Right hindlimb (tissue), 1 donor: ENCODE results near the gene MAK.
"Not testable (repeated sequence)": the region's sequence is repeated elsewhere in the genome, so short reads cannot be mapped to it uniquely, and the experiment has no call there.

ENCODE experiments used
- DNase-seq: peaks from one replicate; pipeline ENCODE4 v3.0.0-alpha.2; 2018

MAK gene

DNA sequence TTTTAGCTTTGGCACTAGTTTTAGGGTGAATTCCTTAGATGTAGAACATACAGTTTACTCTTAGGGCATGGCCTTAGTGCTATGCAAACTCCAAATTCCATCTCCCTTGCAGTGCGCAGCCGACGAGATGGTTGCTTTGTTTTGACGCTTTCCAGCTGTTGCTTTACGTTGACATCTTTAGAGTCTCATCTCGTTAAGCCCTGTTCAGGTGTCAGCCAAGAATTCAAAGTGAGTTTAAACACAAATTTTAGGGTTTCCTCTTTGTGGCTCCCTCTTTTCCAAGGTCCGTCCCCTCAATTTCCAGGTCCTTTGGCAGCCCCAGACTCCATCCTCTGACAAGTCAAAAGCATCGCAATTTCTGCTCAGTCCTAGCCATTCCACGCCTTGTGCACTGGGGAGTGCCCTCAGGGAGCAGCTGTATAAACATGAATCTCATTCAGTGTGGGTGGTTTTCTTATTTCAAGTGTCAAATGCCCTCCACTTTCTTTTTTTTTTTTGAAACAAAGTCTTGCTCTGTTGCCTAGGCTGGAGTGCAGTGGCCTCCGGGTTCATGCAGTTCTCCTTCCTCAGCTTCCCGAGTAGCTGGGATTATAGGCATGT lies 14.1 kb upstream of the MAK start:
- DNase-seq: no peak

DNA sequence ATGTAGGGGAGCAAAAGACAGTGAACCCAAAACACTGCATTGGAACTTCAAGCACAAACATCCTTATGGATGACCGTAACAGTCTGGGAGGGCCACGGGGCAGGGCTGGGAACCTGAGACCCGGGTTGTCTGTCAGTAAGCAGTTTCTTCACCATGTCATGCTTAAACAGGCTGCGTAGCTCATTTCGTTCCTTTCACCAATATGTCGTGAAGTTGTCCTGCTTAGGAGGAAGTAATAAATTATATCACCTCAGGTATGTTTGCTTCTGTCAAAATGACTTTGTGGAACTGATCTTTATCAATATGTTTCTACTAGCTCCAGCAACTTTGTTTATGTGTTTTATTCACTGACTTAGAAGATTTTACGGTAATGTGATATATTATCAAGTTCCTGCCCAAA lies 12.4 kb upstream of the MAK start:
- no peak for DNase-seq

DNA sequence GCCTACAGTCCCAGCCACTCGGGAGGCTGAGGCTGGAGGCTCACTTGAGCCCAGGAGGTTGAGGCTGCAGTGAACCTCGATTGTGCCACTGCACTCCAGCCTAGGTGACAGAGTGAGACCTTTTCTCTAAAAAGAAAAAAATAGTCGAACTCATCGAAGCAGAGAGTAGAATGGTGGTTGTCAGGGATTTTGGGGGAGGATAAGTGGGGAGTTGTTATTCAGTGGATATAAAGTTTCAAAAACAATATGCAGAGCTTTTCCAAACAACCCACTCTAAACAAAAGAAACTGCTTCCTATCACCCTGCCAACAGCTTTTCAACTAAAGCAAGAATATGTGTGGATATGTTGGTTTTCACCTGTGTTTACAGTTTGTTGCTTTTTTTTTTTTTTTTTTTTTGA lies 11.6 kb upstream of the MAK start:
- no peak for DNase-seq

DNA sequence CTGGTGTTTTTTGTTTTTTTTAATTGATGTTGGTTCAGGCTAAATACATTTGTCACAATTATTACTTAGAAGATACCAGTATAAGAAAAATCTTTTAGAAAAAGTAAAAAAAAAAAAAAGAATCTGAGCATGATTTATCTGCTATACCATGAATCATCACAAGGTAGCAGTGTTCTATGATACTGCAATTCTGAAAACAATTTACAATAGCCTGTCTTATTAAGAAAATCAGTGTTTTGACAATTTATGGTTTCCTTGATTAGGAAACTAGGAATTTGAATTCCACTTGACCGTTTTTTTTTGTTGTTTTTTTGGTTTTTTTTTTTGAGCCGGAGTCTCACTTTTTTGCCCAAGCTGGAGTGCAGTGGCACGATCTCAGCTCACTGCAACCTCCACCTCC lies 9.3 kb upstream of the MAK start:
- DNase-seq: no peak

DNA sequence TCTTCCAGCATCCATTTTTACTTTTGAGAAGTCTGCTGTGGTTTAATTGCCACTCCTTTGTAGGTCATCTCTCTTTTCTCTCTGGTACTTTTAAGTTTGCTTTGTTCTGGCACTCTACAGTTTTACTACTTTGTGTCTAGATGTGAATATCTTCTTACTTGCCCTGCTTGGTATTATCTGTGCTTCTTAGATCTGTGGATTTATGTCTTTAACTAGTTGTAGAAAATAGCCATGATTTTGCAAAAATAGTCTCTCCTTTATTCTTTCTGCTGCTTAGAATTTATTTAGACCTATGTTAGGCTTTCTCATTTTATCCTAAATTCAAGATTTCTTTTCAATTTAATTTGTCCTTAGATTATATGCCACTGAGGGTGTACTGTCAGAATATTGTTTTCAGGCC lies 5.2 kb upstream of the MAK start:
- no peak for DNase-seq

DNA sequence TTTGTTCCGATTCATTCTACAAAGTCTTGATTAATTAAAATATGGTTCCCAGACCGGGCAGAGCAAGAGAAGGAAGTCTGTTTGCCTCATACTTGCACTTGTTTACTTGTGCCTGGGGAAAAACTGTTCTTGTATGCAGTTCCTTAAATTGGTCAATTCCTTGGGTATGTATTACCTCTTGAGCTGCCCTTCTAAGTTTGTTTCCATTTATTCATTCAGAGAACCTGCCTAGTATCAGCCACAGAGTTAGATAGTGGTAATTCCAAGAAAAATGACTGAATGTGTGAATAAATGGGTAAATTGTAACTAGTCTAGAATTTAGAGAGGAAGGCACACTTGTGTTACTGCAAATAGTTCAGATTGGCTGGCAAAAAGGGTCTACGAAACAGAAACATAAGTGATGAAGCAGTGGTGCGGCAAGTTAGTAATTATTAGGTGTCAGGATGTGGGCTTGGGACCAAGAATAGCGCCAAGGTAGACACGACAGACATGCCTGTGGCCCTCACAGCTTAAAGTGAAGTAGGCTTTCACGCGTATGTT lies 525 bp upstream of the MAK start:
- DNase-seq: no peak

DNA sequence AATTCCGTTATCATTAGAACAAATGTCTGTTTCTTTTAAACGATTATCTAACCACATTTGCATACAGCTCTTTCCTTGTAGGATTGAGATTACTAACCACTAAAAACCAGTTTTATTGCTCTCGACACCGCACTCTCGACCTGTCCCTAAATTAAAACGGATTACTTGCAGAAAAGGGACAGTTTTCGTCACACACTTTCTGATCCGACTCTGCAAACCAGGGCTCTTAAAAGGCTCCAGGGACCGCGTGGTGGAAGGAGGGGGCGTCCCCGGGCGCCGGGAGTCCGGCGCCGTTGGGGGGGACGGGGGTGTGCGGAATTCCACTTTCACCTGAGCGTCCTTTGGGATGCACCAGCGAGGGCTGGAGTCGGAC lies 731 bp downstream of the MAK start:
- no peak for DNase-seq

DNA sequence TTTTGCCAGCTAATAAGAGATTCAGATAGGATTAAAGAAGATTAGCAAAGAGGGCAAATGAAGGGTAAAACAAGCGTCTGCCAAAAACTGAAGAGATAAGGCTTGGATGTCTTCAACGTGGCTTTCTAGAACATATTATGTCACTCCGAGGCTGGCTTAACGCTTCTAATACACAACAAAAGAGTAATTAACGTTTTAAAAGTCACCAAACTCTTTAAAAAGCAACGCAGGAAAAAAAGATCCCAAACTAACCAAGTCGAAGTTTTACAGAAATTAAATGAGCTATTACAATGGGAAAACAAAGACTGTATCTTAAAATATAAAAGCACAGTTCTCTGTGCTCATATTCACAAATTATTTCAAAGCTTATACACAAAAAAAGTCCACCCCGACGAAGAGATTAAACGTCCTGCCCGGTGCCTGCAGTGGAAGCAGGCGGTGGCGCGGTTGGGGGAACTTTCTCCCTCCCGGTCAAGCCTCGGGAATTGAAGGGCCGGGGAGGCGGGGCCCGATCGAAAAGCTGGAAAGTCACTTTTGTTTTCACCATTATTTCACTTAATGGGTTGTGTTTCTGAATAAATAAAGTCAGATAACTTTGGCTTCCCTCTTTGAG lies 1.2 kb downstream of the MAK start:
- peak; percentile 33 for DNase-seq

DNA sequence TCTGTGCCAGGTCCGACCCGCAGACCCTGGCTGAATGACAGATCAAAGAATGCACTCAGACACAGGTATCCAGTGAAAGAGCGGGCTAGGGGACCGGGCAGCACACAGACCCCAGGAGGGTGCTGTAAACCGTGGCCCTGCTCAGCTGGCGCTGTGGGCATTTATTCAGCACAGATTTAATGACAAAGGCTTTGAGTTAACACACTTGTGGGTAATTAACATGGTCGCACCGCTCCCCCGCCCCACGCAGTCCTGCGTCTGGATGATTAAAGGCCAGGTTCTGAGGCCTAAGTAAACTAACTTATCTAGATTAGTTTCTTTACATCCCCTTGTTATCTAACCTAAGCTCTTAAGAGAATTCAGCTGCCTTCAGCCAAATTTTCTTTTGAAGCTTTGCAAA lies 3.5 kb downstream of the MAK start:
- DNase-seq: no peak

DNA sequence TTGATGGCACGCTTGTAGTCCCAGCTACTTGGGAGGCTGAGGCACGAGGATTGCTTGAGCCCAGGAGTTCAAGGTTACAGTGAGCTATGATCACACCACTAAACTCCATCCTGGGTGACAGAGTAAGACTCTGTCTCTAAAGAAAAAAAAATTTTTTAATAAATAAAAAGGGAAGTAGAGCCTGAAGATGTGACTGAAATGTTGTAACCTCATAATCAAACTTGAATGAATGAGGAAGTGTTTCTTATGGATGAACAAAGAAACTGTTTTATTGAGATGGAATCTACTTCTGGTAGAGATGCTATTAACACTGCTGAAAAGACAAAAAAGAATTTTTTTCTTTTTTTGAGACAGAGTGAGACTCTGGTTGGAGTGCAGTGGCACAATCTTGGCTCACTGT lies 6.7 kb downstream of the MAK start:
- no peak for DNase-seq

DNA sequence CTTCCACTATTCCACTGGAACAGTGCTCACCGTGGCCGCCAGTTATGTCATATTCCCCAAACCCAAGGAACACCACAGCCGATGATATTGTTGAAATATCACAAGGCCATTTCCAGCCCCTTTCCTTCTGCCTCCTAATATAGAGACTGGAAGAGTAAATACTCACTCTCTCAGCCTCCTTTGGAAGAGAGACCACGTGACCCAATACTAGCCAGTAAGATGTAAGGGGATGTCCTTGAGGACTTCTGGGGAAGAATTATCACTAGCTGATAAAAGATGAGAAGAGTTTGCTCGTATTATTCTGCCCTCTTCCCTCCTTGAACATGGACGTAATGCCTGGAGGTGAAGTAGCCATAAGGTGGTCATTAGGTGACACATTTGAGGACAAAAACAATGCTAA lies 13.5 kb downstream of the MAK start:
- no peak for DNase-seq

DNA sequence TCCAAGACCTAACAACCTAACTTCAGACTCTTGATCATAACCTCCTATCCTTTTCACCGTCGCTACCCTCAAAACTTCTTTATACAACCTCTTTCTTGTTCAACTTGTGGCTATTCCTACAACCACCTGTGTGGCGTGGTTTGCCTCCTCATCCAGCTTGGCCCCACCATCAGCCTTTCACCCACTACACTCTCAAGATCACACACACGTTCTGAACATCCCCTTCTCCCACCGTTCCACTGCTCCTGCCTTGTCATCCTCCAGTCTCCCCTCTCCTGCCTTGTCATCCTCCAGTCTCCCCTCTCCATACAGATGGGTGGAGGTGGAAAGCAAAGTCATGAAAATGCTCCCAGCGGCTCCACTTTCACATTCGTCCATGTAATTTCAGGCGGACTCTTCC lies 14.0 kb downstream of the MAK start:
- no peak for DNase-seq

DNA sequence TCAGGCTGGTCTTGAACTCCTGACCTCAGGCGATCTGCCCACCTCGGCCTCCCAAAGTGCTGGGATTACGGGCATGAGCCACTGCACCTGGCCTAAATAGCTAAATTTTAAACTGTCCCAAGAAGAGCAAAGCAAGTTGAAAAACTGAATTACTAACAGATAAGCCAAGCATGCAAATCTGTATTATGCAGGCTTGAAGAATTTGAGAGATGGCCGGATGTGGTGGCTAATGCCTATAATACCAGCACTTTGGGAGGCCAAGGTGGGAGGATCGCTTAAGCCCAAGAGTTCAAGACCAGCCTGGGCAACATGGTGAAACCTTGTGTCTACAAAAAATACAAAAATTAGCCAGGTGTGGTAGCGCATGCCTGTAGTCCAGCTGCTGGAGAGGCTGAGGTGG lies 24.2 kb downstream of the MAK start:
- DNase-seq: not testable (repeated sequence)

DNA sequence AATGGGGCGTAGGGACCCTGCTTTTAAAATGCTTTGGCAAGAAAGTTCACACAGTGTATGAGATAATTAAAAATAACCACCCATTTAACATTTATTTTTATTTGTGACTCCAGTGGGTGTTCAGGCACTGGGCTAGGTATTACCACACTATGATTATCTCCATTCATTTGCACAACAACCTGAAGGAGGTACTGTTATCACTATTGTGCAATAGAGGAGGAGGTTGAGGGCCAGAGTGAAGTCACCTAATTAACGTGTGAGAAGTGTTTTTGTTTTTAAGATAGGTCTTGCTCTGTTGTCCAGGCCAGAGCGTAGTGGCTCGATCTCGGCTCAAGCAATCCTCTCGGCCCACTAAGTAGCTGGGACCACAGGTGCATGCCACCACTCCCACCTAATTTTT lies 29.2 kb downstream of the MAK start:
- no peak for DNase-seq

DNA sequence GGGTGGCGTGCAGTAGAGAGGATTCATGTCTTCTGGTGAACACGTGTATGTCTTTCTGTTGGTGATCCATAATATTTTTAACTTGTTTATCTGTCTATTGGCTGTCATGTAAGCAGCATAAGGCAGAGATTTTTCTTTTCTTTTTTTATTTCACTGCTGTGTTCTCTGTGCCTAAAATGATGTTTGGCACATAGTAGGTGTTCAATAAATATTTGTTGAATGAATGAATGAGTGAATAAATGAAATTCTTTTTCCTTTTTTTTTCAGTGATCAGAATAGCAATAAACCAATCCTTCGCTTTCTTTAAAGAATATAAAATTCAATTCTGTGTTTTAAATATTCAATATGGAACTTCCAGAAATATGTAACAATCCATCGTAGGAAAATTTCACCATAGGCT lies 30.0 kb downstream of the MAK start:
- no peak for DNase-seq

DNA sequence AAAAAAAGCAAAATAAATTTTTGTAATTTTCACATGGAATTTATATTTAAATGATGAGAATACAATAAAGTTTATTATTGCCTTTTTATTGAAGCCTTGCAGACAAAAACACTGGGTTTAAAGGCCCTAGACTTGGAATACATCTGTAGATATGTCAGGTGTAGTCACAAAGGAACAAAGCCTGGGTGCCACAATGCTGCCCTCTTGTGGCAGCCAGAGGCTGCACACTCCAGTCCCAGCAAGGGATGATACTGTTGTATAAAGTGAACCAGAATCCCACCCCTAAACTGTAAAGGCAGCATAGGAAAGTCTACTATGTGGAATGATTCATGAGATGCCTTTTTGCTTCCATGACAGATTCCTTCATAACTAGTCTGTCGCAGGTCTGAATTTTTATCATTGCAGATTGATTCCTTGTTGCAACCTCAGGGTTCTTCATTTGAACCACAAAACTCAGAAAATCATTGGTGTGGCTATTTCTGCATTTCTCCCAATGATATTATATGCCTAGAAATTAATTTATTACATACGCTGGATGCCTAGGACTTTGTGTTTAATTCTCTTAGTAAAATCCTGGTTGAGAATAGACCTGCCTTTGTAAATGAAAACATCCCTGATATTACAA lies 37.0 kb downstream of the MAK start:
- peak; percentile 53 for DNase-seq

DNA sequence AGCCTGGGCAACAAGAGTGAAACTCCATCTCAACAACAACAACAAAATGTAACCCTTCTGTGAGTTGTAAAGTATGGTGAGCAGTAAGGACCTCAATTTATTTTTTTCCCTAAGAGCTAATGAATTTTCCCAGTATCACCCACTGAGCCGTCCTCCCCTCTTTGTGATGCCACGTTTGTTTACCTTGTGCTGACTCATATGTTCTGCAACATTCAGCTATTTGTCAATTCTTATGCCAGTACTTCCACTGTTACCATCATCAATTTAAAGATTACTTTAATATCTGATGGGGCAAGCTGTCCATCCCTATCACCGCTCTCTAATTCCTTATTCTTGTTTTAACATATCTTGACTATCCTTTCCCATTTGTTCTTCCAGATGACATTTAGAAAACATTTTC lies 37.5 kb downstream of the MAK start:
- no peak for DNase-seq

DNA sequence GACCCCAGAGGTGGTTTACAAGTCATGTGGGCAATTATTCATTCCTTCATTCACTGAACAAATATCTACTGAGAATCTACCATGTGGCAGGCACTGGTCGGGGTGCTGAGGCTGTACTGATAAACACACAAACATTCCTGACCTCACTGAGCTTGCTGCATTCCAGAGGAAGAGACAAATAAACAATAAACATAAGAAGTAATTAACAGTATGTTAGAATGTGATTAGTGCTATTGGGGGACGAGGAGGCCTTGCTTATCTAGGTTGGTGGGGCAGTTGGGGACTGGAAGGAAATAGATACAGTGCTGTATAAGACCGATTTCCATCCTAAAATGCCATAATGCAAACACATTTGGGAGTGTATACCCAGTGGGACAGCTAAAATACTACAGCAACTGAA lies 44.1 kb downstream of the MAK start:
- no peak for DNase-seq

DNA sequence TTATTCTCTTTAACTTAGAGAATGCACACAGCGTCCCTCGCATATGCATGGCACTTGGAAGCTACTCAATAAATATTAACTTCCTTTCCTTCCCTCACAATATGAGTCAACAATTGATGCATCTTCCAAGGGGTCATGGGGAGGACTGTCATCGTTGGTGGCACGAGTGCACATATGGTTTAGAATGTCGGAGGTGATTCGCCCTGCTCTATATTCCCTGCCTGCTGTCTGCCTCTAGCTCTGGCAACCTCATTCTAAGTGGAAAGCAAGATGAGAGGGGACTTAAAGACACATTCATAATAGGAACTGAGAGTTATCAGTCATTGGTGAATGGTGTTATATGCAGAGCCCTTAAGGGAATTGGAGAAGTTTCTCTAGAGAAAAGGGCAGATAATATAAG lies 44.6 kb downstream of the MAK start:
- DNase-seq: no peak

DNA sequence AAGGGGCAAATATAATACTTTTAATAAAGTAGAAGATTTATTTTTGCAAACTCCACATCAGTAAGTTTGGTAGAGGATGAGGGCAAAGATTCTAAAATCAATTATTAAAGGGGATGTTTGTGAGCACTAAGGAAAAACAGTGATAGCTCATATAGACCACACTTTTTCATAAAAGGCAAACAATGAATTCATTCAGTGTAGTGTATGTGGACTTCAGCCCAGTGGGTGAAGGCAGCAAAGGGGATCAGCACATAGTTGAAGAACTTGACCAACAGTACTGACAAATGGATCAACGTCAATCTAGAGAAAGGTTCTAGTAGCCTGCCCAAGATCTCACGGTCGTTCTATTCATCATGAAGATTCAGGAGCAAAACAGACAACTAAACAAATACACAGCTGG lies 45.3 kb downstream of the MAK start:
- no peak for DNase-seq

DNA sequence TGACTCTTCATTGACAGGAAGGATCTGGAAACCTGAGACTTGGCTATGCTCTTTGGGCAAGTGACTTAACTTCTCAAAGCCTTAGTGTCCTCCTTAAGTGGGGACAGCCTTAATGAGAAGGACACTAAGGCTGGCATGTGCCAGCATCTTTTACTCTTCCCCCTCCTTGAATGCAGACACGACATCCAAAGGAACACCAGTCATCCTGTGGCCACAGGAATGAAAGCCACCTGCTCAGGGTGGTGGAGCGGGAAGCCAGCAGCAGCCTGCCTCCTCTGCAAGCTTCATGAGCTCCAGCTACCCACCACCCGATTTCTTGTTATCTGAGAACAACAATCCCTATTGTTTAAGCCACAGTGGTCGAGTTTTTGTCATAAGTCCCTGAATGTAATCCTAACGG lies 46.2 kb downstream of the MAK start:
- no peak for DNase-seq

DNA sequence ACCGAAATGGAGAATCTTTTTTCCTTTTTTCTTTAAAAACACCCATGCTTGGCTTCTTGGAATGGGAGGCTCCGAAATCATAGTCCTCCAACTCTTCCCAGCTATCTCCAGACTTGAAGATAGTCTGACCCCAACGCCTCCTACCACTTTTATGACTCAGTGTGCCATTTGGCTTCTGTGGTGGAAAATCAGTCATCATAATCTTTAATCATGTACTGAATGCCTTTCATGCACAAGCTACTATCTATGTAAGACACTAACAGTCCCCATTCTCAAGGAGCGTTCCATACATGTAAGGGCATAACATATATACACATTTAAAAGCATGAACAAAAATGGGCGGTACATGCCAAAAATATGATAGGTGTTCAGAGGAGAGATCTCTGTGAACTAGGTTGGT lies 46.7 kb downstream of the MAK start:
- DNase-seq: no peak

DNA sequence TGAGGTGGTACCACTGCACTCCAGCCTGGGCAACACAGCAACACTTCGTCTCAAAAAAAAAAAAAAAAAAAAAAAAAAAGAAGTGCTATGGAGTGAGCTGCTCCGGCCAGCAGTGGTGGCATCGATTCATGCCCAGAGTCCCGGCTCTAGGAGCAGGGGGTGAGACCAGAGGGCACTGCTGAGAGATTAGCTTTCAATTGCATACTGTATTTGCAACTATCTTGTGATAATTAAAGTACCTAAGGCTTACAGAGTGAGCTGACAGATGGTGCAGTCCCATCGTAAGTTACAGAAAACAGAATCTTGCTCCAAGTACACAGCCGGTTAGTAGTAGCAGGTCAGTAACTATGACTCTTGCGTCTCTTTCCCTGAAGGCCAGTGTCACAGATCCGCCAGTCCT lies 59.3 kb downstream of the MAK start:
- no peak for DNase-seq

DNA sequence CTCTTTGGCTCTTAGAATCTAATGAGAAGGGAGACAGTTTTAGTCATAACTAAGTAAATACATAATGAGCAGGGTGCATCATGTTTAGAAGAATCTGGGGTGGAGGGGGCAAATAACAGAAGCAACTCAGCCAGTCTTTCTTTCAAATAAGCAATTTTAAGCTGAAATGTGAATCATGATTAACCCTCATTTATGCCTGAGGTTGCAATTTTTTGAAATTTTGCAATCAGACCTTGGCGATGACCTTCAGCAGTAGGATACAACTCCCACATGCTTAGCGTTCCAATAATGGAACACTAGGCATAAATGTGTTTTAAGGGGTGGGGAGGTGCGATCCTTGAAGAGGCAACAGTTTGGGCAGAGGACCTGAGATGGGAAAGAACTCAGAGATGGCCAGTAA lies 60.1 kb downstream of the MAK start:
- no peak for DNase-seq

DNA sequence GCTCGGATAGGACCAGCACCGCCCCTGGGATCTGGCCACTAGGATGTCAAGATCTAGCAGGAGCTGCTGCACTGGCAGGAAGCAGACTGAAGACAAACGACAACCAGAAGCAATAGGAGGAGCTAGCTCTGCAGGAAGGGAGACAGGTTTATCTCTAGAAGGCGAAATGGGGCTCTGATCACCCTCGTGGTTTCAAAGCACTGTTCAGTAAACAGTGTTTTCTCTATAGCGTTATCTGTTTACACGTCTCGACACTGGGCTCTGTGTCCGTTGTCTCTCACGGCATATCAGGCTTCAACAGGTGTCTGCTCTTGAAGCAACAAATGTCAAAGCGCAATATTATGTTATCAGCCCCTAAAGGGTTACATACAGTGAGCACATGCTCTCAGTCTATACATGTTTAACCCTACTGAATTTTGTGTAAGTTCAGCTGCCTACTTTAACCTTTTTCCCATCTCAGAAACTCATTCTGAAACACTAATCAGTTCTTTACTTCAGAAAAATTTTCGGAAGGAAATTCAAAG lies 66.9 kb downstream of the MAK start:
- DNase-seq: no peak
